ENCODE results near the gene ATAD3C.
A peak's percentile ranks its signal among the peaks of the same experiment; 100 is the strongest.
"Not testable (repeated sequence)": the region's sequence is repeated elsewhere in the genome, so short reads cannot be mapped to it uniquely, and the experiment has no call there.

The ATAD3C gene

DNA sequence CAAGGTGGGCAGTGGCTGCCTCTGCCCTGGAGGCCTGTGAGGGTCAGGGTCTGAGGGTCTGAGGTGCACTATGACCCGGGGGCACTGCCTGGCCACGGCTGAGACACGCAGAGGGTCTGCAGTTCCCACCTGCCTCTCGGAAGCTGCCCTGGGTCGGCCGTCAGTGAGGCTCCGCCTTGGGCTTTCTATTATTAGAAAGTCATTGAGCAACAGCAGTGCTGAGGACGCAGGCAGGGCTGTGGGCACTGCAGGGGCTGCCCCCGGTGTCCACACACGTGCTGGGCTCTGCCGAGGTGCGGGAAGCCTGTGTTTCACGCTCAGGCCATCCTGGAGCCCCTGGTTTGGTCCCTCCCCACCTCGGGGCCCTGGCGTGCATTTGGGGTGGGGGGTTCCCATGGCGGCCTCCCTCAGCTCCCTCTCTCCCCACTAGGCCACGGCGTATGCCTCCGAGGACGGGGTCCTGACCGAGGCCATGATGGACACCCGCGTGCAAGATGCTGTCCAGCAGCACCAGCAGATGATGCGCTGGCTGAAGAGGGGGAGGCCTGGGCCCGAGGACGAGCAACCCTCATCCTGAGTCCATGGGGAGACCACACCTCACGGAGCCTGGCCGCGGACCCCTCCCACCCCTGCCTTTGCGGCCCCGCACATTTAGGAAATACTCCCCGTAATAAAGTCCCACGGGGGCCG lies 59.4 kb downstream of the ATAD3C start:
- not testable (repeated sequence) for DNase-seq

- not testable (repeated sequence) for DNase-seq
Measured at GRCh38 chr1:1509465-1509850, 60.0 kb downstream of the ATAD3C start.

GRCh38 chr1:1510912-1511532 lies 61.5 kb downstream of the ATAD3C start:
- DNase-seq, result peak; percentile 8

GRCh38 chr1:1511533-1512285 lies 62.2 kb downstream of the ATAD3C start, which contains the start of gene ATAD3A:
ATAD3A (plus strand) TSS chr1:1512162; CDS start chr1:1512269, 107 bp downstream.
- DNase-seq, result peak; percentile 98

GRCh38 chr1:1512425-1512824 lies 62.9 kb downstream of the ATAD3C start:
- not testable (repeated sequence) for DNase-seq

DNA sequence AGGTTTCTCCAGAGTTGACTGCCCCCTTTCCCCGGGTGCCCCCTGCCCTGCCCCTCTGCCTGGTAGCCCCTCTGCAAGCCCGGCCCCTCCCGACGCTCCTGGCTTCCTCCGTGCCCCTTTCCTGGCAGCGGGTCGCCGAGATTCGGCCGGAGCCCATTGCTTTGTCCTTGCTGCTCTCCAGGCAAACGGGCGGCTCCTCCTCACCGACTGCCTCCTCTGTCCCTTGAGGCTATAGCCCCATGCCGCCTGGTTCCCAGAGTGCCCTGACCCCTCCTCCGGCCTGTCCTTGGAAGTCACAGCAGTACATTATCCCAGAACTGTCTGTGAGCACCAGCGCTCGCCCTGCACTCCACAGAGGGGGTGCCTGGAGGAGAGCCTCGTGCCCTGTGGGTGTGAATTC lies 64.2 kb downstream of the ATAD3C start:
- not testable (repeated sequence) for DNase-seq

- DNase-seq, result not testable (repeated sequence)
Measured at GRCh38 chr1:1514376-1514775, 64.9 kb downstream of the ATAD3C start.

DNA sequence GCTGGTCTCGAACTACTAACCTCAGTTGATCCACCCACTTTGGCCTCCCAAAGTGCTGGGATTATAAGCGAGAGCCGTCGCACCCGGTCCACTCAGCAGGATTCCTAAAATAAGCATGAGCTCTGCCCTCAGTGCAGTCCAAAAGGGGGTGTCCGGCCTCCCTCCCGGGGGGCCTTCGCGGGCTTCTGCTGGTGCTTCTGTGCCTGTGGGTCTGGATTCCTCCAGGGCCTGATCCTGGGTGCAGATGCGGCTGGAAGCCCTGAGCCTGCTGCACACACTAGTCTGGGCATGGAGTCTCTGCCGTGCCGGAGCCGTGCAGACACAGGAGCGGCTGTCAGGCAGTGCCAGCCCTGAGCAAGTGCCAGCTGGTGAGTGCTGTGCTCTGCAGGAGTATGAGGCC lies 67.4 kb downstream of the ATAD3C start:
- not testable (repeated sequence) for DNase-seq

GRCh38 chr1:1517973-1518620 lies 68.6 kb downstream of the ATAD3C start:
- DNase-seq, result no peak

GRCh38 chr1:1518621-1519007 lies 69.1 kb downstream of the ATAD3C start:
- not testable (repeated sequence) for DNase-seq
